Effector memory CD4-positive, alpha-beta T cell (primary cell): ENCODE data around the gene UTP18.
"Not testable (repeated sequence)": the region's sequence is repeated elsewhere in the genome, so short reads cannot be mapped to it uniquely, and the experiment has no call there.

Experiments used
- DNase-seq, 3 donors: peaks; one replicate each; pipeline ENCODE4 v3.0.0-alpha.2; 2020
- H3K27ac ChIP-seq: 2 replicates; pipeline ENCODE4 v1.7.0; 2013; ENCODE audit warnings: mild to moderate bottlenecking, low read length, moderate library complexity; ENCODE audit not compliant: insufficient read depth, poor library complexity, severe bottlenecking
- H3K27me3 ChIP-seq: replicated peaks from 2 replicates; pipeline ENCODE4 v1.7.0; 2013; ENCODE audit warnings: mild to moderate bottlenecking, low read length; ENCODE audit not compliant: insufficient read depth, control insufficient read depth, poor library complexity, severe bottlenecking
- H3K36me3 ChIP-seq: 2 replicates; pipeline ENCODE4 v1.7.0; 2013; ENCODE audit warnings: mild to moderate bottlenecking, low read length, moderate library complexity; ENCODE audit not compliant: control insufficient read depth, insufficient read depth
- H3K4me1 ChIP-seq: 2 replicates; pipeline ENCODE4 v1.7.0; 2013; ENCODE audit warnings: low read length, mild to moderate bottlenecking; ENCODE audit not compliant: control insufficient read depth, insufficient read depth, poor library complexity, severe bottlenecking
- H3K4me3 ChIP-seq: 2 replicates; pipeline ENCODE4 v1.7.0; 2013; ENCODE audit warnings: low read length, low read depth, mild to moderate bottlenecking; ENCODE audit not compliant: insufficient read depth, poor library complexity, severe bottlenecking
- H3K9me3 ChIP-seq: 2 replicates; pipeline ENCODE4 v1.7.0; 2013; ENCODE audit warnings: mild to moderate bottlenecking, low read length, moderate library complexity; ENCODE audit not compliant: control insufficient read depth

UTP18 gene

GRCh38 chr17:51258756-51259563 is 1.4 kb upstream of the UTP18 start:
- H3K27me3 ChIP-seq, result no peaks in the 10 kb centered on the region
- DNase-seq, result no peak

GRCh38 chr17:51259564-51260236 is 646 bp upstream of the UTP18 start, which contains the start of gene MBTD1:
TSS of gene MBTD1 (minus strand) at chr17:51260049. CDS start at chr17:51225161, 34,888 bp downstream.
- no peaks in the 10 kb centered on the region for H3K27me3 ChIP-seq
- DNase-seq, result peak; percentile 89 to 92 (median 90)
- peaks cover 6% of the 10 kb centered on the region for H3K36me3 ChIP-seq
- H3K4me1 ChIP-seq, result peaks cover 25% of the 10 kb centered on the region
- no peaks in the 10 kb centered on the region for H3K9me3 ChIP-seq
- peak within 1 kb of the TSS; percentile 70 for H3K4me3 ChIP-seq
- peak within 1 kb of the TSS; percentile 93 for H3K27ac ChIP-seq

More at GRCh38 chr17:51258756-51259563, 1.4 kb upstream of the UTP18 start:
- peak overlapping the region; percentile 93 for H3K27ac ChIP-seq
- peak overlapping the region; percentile 70 for H3K4me3 ChIP-seq
- peaks cover 25% of the 10 kb centered on the region for H3K4me1 ChIP-seq
- H3K36me3 ChIP-seq, result peaks cover 9% of the 10 kb centered on the region
- H3K9me3 ChIP-seq, result no peaks in the 10 kb centered on the region

GRCh38 chr17:51261024-51261963 is 948 bp downstream of the UTP18 start:
- Histone ChIP-seq H3K4me3 (peak overlapping the region; percentile 70), H3K27me3 (no peaks in the 10 kb centered on the region), H3K36me3 (peaks cover 16% of the 10 kb centered on the region), H3K4me1 (peaks cover 22% of the 10 kb centered on the region), H3K9me3 (no peaks in the 10 kb centered on the region), H3K27ac (peak overlapping the region; percentile 93)
- DNase-seq, result no peak

GRCh38 chr17:51263006-51263405 is 2.7 kb downstream of the UTP18 start:
- peaks cover 30% of the 10 kb centered on the region for H3K36me3 ChIP-seq
- no peak for DNase-seq
- no peak overlapping the region for H3K27ac ChIP-seq
- H3K4me3 ChIP-seq, result no peak overlapping the region
- H3K27me3 ChIP-seq, result no peaks in the 10 kb centered on the region
- peaks cover 21% of the 10 kb centered on the region for H3K4me1 ChIP-seq
- H3K9me3 ChIP-seq, result no peaks in the 10 kb centered on the region

- not testable (repeated sequence) for H3K4me3 ChIP-seq, H3K27ac ChIP-seq, DNase-seq, H3K4me1 ChIP-seq, H3K9me3 ChIP-seq, H3K27me3 ChIP-seq
- H3K36me3 ChIP-seq, result peaks cover 43% of the 10 kb centered on the region
These were observed 4.1 kb downstream of the UTP18 start for GRCh38 chr17:51264466-51264865.

- no peak for DNase-seq
- Histone ChIP-seq H3K4me1 (no peaks in the 10 kb centered on the region), H3K27me3 (no peaks in the 10 kb centered on the region), H3K27ac (no peak overlapping the region), H3K36me3 (peaks cover 80% of the 10 kb centered on the region), H3K9me3 (no peaks in the 10 kb centered on the region), H3K4me3 (no peak overlapping the region)
These were observed 9.6 kb downstream of the UTP18 start for GRCh38 chr17:51269991-51270390.

- H3K4me3 ChIP-seq, result no peak overlapping the region
- H3K27me3 ChIP-seq, result no peaks in the 10 kb centered on the region
- no peaks in the 10 kb centered on the region for H3K9me3 ChIP-seq
- peaks cover 82% of the 10 kb centered on the region for H3K36me3 ChIP-seq
- no peak overlapping the region for H3K27ac ChIP-seq
- no peaks in the 10 kb centered on the region for H3K4me1 ChIP-seq
- DNase-seq, result no peak
These were observed 10.3 kb downstream of the UTP18 start for GRCh38 chr17:51270636-51271035.

- Histone ChIP-seq H3K27ac (no peak overlapping the region), H3K4me1 (no peaks in the 10 kb centered on the region), H3K9me3 (no peaks in the 10 kb centered on the region), H3K36me3 (peaks cover 82% of the 10 kb centered on the region), H3K4me3 (no peak overlapping the region), H3K27me3 (no peaks in the 10 kb centered on the region)
- no peak for DNase-seq
These were observed 12.5 kb downstream of the UTP18 start for GRCh38 chr17:51272812-51273211.

- no peaks in the 10 kb centered on the region for H3K4me1 ChIP-seq
- no peak overlapping the region for H3K27ac ChIP-seq
- DNase-seq, result no peak
- H3K27me3 ChIP-seq, result no peaks in the 10 kb centered on the region
- H3K9me3 ChIP-seq, result no peaks in the 10 kb centered on the region
- H3K4me3 ChIP-seq, result no peak overlapping the region
- H3K36me3 ChIP-seq, result peaks cover 78% of the 10 kb centered on the region
These were observed 15.0 kb downstream of the UTP18 start for GRCh38 chr17:51275381-51275780.
